ENCODE results near the gene NAA16. TPM values are rescaled to one million over a fixed set of nuclear protein-coding genes. Genes with fewer than 3 reads are reported as not detected.

Gene NAA16
- total and polyA plus RNA-seq, 9 of the 15 experiments (the other 6 are each of a cell fraction or from before 2014, with no cell fraction given) = 3.7 to 18.2 (median 12.0) TPM

- in situ Hi-C loops (cut with MboI) (loop anchor here (25.0 kb wide), 1 partner anchor 701 kb away; no protein-coding TSS in a partner anchor), intact Hi-C loops (cut with micrococcal nuclease) (loop anchor here (2.0 kb wide), 1 partner anchor 241 kb away; no protein-coding TSS in a partner anchor)
- ATAC-seq = peak; percentile 85
- Histone ChIP-seq H3K9me3 (replicated peaks; ENCODE audit: control insufficient read depth, insufficient read depth, low read depth, low read length) (no peaks in the 10 kb centered on the region), H3K36me3 (ENCODE audit: control insufficient read depth, insufficient read depth, low read length) (no peaks in the 10 kb centered on the region), H2AFZ (ENCODE audit: low read depth, low read length) (no peak overlapping the region), H3K4me3 (no peak overlapping the region), H3K4me1 (replicated peaks in 1 of 2; ENCODE audit: control insufficient read depth in 2 of 2, insufficient read depth in 2 of 2, low read length in 2 of 2) (no peaks in the 10 kb centered on the region; a peak in 1 of 5 replicates), H3K27me3 (ENCODE audit: control insufficient read depth in 2 of 2, insufficient read depth in 2 of 2, low read length in 2 of 2) (no peaks in the 10 kb centered on the region), H3K27ac (ENCODE audit: extremely low read depth, low read depth, low read length) (no peak overlapping the region), H3K4me2 (ENCODE audit: insufficient read depth, low read length) (no peak overlapping the region), H3K9ac (ENCODE audit: insufficient read depth in 1 of 2, low read depth in 2 of 2, low read length in 2 of 2) (no peak overlapping the region), H3K9me1 (ENCODE audit: control insufficient read depth, insufficient read depth, low read length) (no peaks in the 10 kb centered on the region), H4K20me1 (replicated peaks; ENCODE audit: control insufficient read depth, insufficient read depth, low read length) (no peaks in the 10 kb centered on the region), H3K79me2 (ENCODE audit: control insufficient read depth, insufficient read depth, low read length) (no peaks in the 10 kb centered on the region)
- no peak for FAIRE-seq
- WGBS (ENCODE audit: insufficient coverage, low coverage, missing lambda C conversion rate) = 0% methylated on average over 5 of the region's 5 CpGs
- no TSS peak for BruUV-seq (replicated peaks)
- CTCF ChIA-PET (ENCODE audit: low intra/inter-chr PET ratio) = interaction anchor here (0.8 kb wide), 1 partner anchor 699 kb away, joined by 4 read pairs; no protein-coding TSS in a partner anchor
- peak in 2 of 4 experiments; percentile 20 to 37 for DNase-seq (ENCODE audit: extremely low read depth in 1 of 4, low spot score in 3 of 4)
- TF ChIP-seq, protein P1, sequence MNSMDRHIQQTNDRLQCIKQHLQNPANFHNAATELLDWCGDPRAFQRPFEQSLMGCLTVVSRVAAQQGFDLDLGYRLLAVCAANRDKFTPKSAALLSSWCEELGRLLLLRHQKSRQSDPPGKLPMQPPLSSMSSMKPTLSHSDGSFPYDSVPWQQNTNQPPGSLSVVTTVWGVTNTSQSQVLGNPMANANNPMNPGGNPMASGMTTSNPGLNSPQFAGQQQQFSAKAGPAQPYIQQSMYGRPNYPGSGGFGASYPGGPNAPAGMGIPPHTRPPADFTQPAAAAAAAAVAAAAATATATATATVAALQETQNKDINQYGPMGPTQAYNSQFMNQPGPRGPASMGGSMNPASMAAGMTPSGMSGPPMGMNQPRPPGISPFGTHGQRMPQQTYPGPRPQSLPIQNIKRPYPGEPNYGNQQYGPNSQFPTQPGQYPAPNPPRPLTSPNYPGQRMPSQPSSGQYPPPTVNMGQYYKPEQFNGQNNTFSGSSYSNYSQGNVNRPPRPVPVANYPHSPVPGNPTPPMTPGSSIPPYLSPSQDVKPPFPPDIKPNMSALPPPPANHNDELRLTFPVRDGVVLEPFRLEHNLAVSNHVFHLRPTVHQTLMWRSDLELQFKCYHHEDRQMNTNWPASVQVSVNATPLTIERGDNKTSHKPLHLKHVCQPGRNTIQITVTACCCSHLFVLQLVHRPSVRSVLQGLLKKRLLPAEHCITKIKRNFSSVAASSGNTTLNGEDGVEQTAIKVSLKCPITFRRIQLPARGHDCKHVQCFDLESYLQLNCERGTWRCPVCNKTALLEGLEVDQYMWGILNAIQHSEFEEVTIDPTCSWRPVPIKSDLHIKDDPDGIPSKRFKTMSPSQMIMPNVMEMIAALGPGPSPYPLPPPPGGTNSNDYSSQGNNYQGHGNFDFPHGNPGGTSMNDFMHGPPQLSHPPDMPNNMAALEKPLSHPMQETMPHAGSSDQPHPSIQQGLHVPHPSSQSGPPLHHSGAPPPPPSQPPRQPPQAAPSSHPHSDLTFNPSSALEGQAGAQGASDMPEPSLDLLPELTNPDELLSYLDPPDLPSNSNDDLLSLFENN (IDR thresholded peaks at IDR 0.05; ENCODE audit: low read depth in 2 of 2, low read length in 2 of 2) = no peak
- TF ChIP-seq, protein P2, sequence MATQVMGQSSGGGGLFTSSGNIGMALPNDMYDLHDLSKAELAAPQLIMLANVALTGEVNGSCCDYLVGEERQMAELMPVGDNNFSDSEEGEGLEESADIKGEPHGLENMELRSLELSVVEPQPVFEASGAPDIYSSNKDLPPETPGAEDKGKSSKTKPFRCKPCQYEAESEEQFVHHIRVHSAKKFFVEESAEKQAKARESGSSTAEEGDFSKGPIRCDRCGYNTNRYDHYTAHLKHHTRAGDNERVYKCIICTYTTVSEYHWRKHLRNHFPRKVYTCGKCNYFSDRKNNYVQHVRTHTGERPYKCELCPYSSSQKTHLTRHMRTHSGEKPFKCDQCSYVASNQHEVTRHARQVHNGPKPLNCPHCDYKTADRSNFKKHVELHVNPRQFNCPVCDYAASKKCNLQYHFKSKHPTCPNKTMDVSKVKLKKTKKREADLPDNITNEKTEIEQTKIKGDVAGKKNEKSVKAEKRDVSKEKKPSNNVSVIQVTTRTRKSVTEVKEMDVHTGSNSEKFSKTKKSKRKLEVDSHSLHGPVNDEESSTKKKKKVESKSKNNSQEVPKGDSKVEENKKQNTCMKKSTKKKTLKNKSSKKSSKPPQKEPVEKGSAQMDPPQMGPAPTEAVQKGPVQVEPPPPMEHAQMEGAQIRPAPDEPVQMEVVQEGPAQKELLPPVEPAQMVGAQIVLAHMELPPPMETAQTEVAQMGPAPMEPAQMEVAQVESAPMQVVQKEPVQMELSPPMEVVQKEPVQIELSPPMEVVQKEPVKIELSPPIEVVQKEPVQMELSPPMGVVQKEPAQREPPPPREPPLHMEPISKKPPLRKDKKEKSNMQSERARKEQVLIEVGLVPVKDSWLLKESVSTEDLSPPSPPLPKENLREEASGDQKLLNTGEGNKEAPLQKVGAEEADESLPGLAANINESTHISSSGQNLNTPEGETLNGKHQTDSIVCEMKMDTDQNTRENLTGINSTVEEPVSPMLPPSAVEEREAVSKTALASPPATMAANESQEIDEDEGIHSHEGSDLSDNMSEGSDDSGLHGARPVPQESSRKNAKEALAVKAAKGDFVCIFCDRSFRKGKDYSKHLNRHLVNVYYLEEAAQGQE (IDR thresholded peaks at IDR 0.05; ENCODE audit: borderline replicate concordance) = peak; percentile 46; the same call in 1 of the 2 replicates
- TF ChIP-seq, protein P2 (CRISPR knock-in tag; IDR thresholded peaks at IDR 0.05; ENCODE audit: low read depth) = no peak
- peak; percentile 53 to 77 for TF ChIP-seq RAD21 (CRISPR knock-in tag; conservative IDR thresholded peaks at IDR 0.05 in 1 of 2, IDR thresholded peaks at IDR 0.05 in 1 of 2)
- TF ChIP-seq, protein P3, sequence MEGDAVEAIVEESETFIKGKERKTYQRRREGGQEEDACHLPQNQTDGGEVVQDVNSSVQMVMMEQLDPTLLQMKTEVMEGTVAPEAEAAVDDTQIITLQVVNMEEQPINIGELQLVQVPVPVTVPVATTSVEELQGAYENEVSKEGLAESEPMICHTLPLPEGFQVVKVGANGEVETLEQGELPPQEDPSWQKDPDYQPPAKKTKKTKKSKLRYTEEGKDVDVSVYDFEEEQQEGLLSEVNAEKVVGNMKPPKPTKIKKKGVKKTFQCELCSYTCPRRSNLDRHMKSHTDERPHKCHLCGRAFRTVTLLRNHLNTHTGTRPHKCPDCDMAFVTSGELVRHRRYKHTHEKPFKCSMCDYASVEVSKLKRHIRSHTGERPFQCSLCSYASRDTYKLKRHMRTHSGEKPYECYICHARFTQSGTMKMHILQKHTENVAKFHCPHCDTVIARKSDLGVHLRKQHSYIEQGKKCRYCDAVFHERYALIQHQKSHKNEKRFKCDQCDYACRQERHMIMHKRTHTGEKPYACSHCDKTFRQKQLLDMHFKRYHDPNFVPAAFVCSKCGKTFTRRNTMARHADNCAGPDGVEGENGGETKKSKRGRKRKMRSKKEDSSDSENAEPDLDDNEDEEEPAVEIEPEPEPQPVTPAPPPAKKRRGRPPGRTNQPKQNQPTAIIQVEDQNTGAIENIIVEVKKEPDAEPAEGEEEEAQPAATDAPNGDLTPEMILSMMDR (IDR thresholded peaks at IDR 0.05 in 2 of 3, conservative IDR thresholded peaks at IDR 0.05 in 1 of 3; ENCODE audit: insufficient read depth in 2 of 3, low read depth in 1 of 3, low read length in 3 of 3) = peak; percentile 31 to 54 (median 47); a peak in 4 of 6 replicates
- 0 out of 2 replicates have a peak, but pooled peaks have one; percentile 6 for TF ChIP-seq SMC3 (conservative IDR thresholded peaks at IDR 0.05; ENCODE audit: insufficient read depth, low read depth, low read length)
- POLR2A ChIA-PET = interaction anchor here (0.6 kb wide), 1 partner anchor 9 kb away, joined by 4 read pairs; no protein-coding TSS in a partner anchor
Observed at GRCh38 chr13:41411522-41411921, 100.5 kb downstream of the NAA16 start.
